Fibroblast of lung (primary cell): ENCODE data around the gene IMPACT. TPM values are rescaled to one million over a fixed set of nuclear protein-coding genes. Genes with fewer than 3 reads are reported as not detected.

Experiments
- DNase-seq, 2 donors: peaks; one replicate each; pipeline versions ENCODE4 v3.0.0 to v3.0.0-alpha.2; 2010; ENCODE audit warnings: low read depth in 2 of 2
- H2AFZ ChIP-seq: 2 replicates; pipeline ENCODE4 v1.5.1; 2012; ENCODE audit warnings: low read length, control low read depth, inconsistent platforms
- H3K27ac ChIP-seq: 2 replicates; pipeline ENCODE4 v1.5.1; 2011; ENCODE audit warnings: low read length, control low read depth; ENCODE audit not compliant: insufficient read depth
- H3K27me3 ChIP-seq: 2 replicates; pipeline ENCODE4 v1.5.1; 2011; ENCODE audit warnings: mild to moderate bottlenecking, low read length; ENCODE audit not compliant: control insufficient read depth, insufficient read depth
- H3K36me3 ChIP-seq: 2 replicates; pipeline ENCODE4 v1.5.1; 2011; ENCODE audit warnings: low read length; ENCODE audit not compliant: control insufficient read depth, insufficient read depth
- H3K4me1 ChIP-seq: 2 replicates; pipeline ENCODE4 v1.5.1; 2011; ENCODE audit warnings: low read length; ENCODE audit not compliant: control insufficient read depth, insufficient read depth; ENCODE audit errors: extremely low read depth
- H3K4me2 ChIP-seq: 2 replicates; pipeline ENCODE4 v1.5.1; 2011; ENCODE audit warnings: low read length, control low read depth; ENCODE audit not compliant: insufficient read depth; ENCODE audit errors: extremely low read depth
- H3K4me3 ChIP-seq, 4 experiments: fragments of 200-600 bp in 1 of 4; sonication (generic) in 1 of 4; replicated peaks in 1 of 4; 2 replicates each; pipeline ENCODE4 v1.5.1; 2011 to 2016; ENCODE audit warnings: low read length in 4 of 4, low read depth in 3 of 4, mild to moderate bottlenecking in 3 of 4, control low read depth in 2 of 4, inconsistent platforms in 1 of 4, mixed read lengths in 1 of 4; ENCODE audit not compliant: insufficient read depth in 1 of 4; ENCODE audit errors: control extremely low read depth in 1 of 4
- H3K79me2 ChIP-seq: 2 replicates; pipeline ENCODE4 v1.5.1; 2012; ENCODE audit warnings: mild to moderate bottlenecking, low read length, inconsistent platforms; ENCODE audit not compliant: control insufficient read depth, insufficient read depth
- H3K9ac ChIP-seq: 2 replicates; pipeline ENCODE4 v1.5.1; 2011; ENCODE audit warnings: mild to moderate bottlenecking, low read length, control low read depth; ENCODE audit not compliant: insufficient read depth
- H3K9me3 ChIP-seq: 2 replicates; pipeline ENCODE4 v1.5.1; 2012; ENCODE audit warnings: low read depth, low read length; ENCODE audit not compliant: control insufficient read depth, insufficient read depth
- H4K20me1 ChIP-seq: 2 replicates; pipeline ENCODE4 v1.5.1; 2011; ENCODE audit warnings: low read length; ENCODE audit not compliant: control insufficient read depth, insufficient read depth; ENCODE audit errors: extremely low read depth
- EZH2 ChIP-seq: IDR thresholded peaks from 2 replicates; pipeline ENCODE4 v1.5.1; 2012; ENCODE audit warnings: low read length, control low read depth, mild to moderate bottlenecking; ENCODE audit errors: missing control alignments
- polyA plus RNA-seq, 2 donors: library from polyadenylated mRNA; depleted of rRNA in 1 of 2; stranded (reverse) in 1 of 2; unstranded in 1 of 2; fragments of >200 nt; gene quantifications; 2 replicates each; pipeline ENCODE4 v1.2.1, GENCODE V29; 2011 to 2012; ENCODE audit warnings: missing spikeins in 1 of 2
- total RNA-seq: library from RNA; depleted of rRNA; stranded (reverse); fragments of >200 nt; gene quantifications from 2 replicates; pipeline ENCODE4 v1.2.1, GENCODE V29; 2014
- TF ChIP-seq, protein P1 (sequence below), 2 donors: IDR thresholded peaks in 1 of 2; conservative IDR thresholded peaks in 1 of 2; 1 replicate in 1 of 2; 2 replicates in 1 of 2; pipeline ENCODE4 v1.5.1; 2011 to 2012; ENCODE audit warnings: low read length in 2 of 2, control low read depth in 1 of 2, inconsistent platforms in 1 of 2, low read depth in 1 of 2, mild to moderate bottlenecking in 1 of 2

Gene IMPACT
- total and polyA plus RNA-seq, 2 donors (not counting 1 experiment from before 2014, with no cell fraction given): 35.7 to 42.8 TPM

DNA sequence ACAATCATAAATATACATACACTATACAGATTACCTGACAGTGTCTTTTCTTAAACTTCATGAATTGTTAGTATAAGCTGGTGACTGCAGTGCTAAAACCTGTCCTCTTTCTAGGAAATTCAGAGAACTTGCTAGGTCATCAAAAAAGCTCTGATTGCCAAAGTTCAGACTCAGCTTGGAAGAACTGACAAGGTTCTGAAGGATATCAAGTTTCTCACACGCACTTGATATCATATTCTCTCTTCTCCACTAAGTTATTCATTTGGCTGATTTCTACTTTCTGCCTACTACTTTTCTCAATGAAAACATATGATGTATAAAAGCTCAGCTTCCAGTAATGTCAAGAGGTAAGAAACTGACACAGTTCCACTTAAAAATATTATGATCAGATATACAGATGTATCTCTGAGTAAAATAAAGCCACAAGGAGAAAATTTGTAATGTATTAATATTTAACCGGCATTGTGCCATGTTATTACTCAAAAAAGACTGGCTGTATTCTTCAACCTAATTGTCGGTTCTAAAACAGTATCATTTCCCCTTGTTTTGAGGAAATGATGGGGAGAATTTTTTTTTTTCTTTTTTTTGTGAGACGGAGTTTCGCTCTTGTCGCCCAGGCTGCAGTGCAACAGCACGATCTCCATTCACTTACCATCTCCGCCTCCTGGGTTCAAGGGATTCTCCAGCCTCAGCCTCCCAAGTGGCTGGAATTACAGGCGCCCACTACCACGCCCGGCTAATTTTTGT lies 31.2 kb upstream of the IMPACT start:
- Histone ChIP-seq H2AFZ (no peak overlapping the region), H3K79me2 (no peaks in the 10 kb centered on the region), H3K27me3 (no peaks in the 10 kb centered on the region), H3K9me3 (no peaks in the 10 kb centered on the region), H3K4me3 (peak overlapping the region in 1 of 4 experiments; percentile 5), H3K9ac (no peak overlapping the region), H3K4me1 (peaks cover 3% of the 10 kb centered on the region), H3K36me3 (no peaks in the 10 kb centered on the region), H3K4me2 (no peak overlapping the region), H4K20me1 (no peaks in the 10 kb centered on the region), H3K27ac (no peak overlapping the region)
- TF ChIP-seq, protein P1, sequence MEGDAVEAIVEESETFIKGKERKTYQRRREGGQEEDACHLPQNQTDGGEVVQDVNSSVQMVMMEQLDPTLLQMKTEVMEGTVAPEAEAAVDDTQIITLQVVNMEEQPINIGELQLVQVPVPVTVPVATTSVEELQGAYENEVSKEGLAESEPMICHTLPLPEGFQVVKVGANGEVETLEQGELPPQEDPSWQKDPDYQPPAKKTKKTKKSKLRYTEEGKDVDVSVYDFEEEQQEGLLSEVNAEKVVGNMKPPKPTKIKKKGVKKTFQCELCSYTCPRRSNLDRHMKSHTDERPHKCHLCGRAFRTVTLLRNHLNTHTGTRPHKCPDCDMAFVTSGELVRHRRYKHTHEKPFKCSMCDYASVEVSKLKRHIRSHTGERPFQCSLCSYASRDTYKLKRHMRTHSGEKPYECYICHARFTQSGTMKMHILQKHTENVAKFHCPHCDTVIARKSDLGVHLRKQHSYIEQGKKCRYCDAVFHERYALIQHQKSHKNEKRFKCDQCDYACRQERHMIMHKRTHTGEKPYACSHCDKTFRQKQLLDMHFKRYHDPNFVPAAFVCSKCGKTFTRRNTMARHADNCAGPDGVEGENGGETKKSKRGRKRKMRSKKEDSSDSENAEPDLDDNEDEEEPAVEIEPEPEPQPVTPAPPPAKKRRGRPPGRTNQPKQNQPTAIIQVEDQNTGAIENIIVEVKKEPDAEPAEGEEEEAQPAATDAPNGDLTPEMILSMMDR (conservative IDR thresholded peaks at IDR 0.05 in 1 of 2, IDR thresholded peaks at IDR 0.05 in 1 of 2; ENCODE audit: low read depth in 1 of 2, low read length in 2 of 2): no peak
- TF ChIP-seq EZH2: no peak
- DNase-seq: peak in 1 of 2 donors; percentile 38

DNA sequence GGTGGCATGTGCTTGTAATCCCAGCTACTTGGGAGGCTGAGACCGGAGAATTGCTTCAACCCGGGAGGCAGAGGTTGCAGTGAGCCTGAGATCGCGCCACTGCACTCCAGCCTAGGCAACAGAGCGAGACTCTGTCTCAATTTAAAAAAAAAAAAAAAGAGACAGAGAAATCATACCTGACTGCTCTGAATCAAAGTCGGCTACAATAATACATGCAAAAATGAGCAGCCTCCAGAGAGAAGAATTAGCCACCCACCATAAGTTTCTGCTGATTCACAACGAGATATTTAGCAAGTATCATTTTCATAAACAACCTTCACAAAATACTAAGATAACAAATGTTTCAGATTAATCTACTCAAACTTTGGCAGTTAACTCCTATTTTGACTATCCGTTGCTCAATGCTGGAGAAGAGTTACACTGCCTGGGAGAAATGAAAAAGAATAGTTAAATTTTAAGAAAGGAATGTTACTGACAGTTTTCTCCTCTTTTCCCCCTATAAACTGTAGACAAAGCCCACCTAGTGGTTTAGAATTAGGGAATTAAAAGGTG lies 30.3 kb upstream of the IMPACT start:
- H2AFZ ChIP-seq: no peak overlapping the region
- H3K9ac ChIP-seq: no peak overlapping the region
- H3K4me1 ChIP-seq: peaks cover 3% of the 10 kb centered on the region
- TF ChIP-seq, protein P1 (conservative IDR thresholded peaks at IDR 0.05 in 1 of 2, IDR thresholded peaks at IDR 0.05 in 1 of 2; ENCODE audit: low read depth in 1 of 2, low read length in 2 of 2): no peak
- no peak for TF ChIP-seq EZH2
- no peak overlapping the region for H3K27ac ChIP-seq
- H3K4me2 ChIP-seq: peak overlapping the region; percentile 94
- no peaks in the 10 kb centered on the region for H3K36me3 ChIP-seq
- H4K20me1 ChIP-seq: no peaks in the 10 kb centered on the region
- no peaks in the 10 kb centered on the region for H3K27me3 ChIP-seq
- H3K4me3 ChIP-seq: peak overlapping the region in 2 of 4 experiments; percentile 81 to 90
- DNase-seq: peak in 1 of 2 donors; percentile 14
- no peaks in the 10 kb centered on the region for H3K79me2 ChIP-seq
- no peaks in the 10 kb centered on the region for H3K9me3 ChIP-seq

DNA sequence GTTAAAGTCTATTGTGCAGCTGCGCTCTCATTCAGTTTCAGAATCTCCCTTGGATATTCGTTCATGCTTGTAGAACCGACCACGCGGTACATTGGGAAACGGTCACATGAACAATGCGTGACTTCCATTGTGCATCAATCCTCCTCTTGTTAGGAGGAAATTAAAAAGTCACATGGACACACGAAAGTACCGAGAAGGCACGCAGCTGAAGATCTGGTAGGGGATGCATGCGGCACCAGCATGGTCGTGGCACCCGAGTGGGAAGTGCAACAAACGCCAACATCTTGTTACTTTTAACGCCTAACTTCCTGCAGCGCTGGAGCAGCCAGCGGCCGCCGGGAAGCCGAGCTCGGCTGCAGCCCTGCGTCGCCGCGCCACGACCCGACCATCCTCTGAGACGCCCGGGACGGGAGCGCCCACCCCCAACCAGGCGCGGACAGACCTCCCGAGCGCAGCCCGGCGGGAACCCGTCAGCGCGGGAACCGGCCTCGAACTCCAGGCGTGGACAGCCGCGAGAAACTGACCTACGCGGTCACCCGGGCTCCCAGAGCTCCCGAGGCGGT lies 29.3 kb upstream of the IMPACT start:
- Histone ChIP-seq H3K27me3 (no peaks in the 10 kb centered on the region), H3K4me1 (peaks cover 3% of the 10 kb centered on the region), H3K27ac (peak overlapping the region; percentile 88), H4K20me1 (no peaks in the 10 kb centered on the region), H3K9me3 (no peaks in the 10 kb centered on the region), H3K4me2 (peak overlapping the region; percentile 94), H2AFZ (peak overlapping the region; percentile 98), H3K36me3 (no peaks in the 10 kb centered on the region), H3K9ac (peak overlapping the region; percentile 87), H3K4me3 (peak overlapping the region; percentile 81 to 93 (median 90)), H3K79me2 (no peaks in the 10 kb centered on the region)
- peak; percentile 78 to 85 for DNase-seq
- no peak for TF ChIP-seq EZH2
- TF ChIP-seq, protein P1 (conservative IDR thresholded peaks at IDR 0.05 in 1 of 2, IDR thresholded peaks at IDR 0.05 in 1 of 2; ENCODE audit: low read depth in 1 of 2, low read length in 2 of 2): no peak
